K562 treated with DMSO at 1 percent for 4 hours (cell line): ENCODE results near the gene ZFYVE26. TPM values are rescaled to one million over a fixed set of nuclear protein-coding genes. Genes with fewer than 3 reads are reported as not detected.

Experiments
- total RNA-seq: library from RNA; unstranded; fragments of 300-600 nt; gene quantifications from 2 replicates; pipeline ENCODE4 v1.2.3, GENCODE V29; 2022; ENCODE audit not compliant: insufficient read depth

The ZFYVE26 gene
- total RNA-seq = 5.3 and 6.4 TPM in 2 replicates

DNA sequence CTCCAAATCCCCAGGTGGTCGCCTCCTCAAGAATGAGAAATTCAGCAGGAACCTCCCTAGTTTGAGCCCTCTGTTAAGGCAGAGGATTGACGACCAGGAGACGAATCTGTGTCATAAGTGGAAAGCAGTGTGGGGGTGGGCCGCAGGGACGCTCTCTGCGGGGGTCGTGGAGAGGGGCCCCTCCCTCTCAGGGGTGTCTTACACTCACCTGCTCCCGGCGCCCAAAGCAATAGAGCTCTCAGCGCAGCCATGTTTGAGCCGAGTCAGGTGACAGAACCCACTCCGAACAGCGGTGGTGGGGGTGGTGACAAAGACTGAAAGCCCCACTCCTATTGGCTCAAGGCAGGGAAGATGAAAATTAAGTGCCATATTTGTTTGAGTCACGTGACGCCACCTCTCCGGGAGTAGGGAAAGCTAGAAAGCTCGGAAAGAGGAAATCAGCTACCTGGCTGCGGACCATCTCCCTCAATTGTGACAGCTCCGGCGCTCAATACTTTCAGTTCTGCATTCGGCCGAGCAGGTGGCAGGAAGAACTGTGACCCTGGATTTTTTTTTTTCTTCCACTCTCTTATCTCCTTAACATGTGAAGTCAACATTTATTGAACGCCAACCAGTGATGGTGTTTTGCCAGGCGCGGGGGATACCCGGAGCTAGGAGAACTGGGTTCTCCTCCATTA is at the start of gene ZFYVE26:
Gene ZFYVE26 (minus strand): TSS at position 265 of the 677 bp plus-strand sequence. CDS start 627 bp downstream, outside the sequence.

DNA sequence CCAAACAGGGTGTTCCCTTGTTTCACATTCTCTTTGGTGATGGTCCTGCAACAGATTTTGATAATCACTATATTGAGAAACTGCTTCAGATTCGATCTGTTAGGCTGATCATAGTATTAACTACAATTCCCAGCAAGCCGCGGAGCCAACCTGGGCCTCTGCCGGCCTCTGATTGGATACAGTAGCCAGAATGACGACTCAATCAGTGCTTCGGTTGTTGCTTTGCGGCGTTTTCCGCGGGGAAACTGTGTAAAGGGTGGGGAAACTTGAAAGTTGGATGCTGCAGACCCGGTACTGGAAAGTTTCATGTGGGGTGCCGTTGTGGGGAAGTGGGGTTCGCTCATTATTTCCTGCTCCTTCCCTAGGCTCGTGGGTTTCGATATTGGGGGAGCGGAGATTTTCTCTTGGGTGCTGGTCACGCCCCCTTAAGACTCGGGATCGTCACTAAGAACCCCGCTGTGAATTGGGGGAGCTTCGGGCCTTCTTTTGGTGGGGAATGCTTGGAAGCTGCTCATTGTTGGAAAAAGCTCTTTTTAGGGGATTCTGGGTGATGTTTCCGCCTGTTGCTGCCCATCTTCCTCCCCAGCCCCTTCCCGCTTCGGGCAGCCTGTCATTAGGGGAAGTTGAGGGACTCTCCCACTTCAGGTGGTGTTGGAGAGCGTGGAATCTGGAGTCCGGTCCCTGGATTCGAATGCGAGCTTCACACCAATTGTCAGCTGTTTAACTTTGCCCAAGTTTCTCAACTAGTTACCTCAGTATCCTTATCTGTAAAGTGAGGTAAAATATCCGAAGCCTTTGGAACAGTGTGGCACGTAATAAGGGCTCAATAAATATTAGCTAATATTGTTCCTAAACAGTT is 3.4 kb upstream of the ZFYVE26 start, which contains the start of gene RAD51B:
Gene RAD51B (plus strand): TSS at position 217 of the 859 bp plus-strand sequence.

DNA sequence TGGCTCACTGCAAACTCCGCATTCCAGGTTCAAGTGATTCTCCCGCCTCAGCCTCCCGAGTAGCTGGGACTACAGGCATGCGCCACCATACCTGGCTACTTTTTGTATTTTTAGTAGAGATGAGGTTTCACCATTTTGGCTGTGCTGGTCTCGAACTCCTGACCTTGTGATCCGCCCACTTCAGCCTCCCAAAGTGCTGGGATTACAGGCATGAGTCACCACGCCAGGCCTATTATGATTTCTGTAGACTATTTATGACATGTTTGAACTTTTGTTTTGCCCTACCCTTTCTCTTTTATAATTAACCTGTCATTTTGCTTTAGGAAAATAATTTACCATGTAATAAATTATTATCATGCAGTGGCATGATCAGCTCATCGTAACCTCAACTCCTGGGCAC is 114.9 kb downstream of the ZFYVE26 start, which contains the start of gene RDH12:
Gene RDH12 (plus strand): TSS at position 395 of the 400 bp plus-strand sequence. CDS start 20,757 bp downstream, outside the sequence.

Other genes with a start within 250 kb of the ZFYVE26 start
- gene PIGH, start 216.3 kb downstream of the ZFYVE26 start, total RNA-seq = 26.7 and 44.4 TPM in 2 replicates
- gene ARG2, start 196.7 kb downstream of the ZFYVE26 start, total RNA-seq = 36.8 and 44.2 TPM in 2 replicates
- gene VTI1B, start 142.0 kb downstream of the ZFYVE26 start, total RNA-seq = 48.8 and 50.9 TPM in 2 replicates
- gene RDH11, start 120.8 kb downstream of the ZFYVE26 start, total RNA-seq = 30.4 and 54.0 TPM in 2 replicates
- gene RDH12, start 114.7 kb downstream of the ZFYVE26 start, total RNA-seq = not detected in 2 replicates
- 2.3 and 5.5 TPM in 2 replicates for gene RAD51B, start 3.2 kb upstream of the ZFYVE26 start, total RNA-seq